Subcutaneous abdominal adipose tissue (tissue), 5 donors: ENCODE measurements around the gene ZNF100.
A peak's percentile ranks its signal among the peaks of the same experiment; 100 is the strongest.
"Not testable (repeated sequence)": the region's sequence is repeated elsewhere in the genome, so short reads cannot be mapped to it uniquely, and the experiment has no call there.

Source experiments
- H3K27ac ChIP-seq: one replicate; pipeline ENCODE4 v1.7.0; 2013; ENCODE audit warnings: low read depth, mild to moderate bottlenecking, inconsistent platforms, low read length, moderate library complexity
- H3K27me3 ChIP-seq, 5 donors: one replicate each; pipeline ENCODE4 v1.7.0; 2013; ENCODE audit warnings: low read length in 5 of 5, inconsistent platforms in 1 of 5; ENCODE audit not compliant: control insufficient read depth in 5 of 5, insufficient read depth in 4 of 5
- H3K36me3 ChIP-seq, 5 donors: one replicate each; pipeline ENCODE4 v1.7.0; 2013; ENCODE audit warnings: low read length in 5 of 5; ENCODE audit not compliant: control insufficient read depth in 5 of 5, insufficient read depth in 5 of 5
- H3K4me1 ChIP-seq, 5 donors: one replicate each; pipeline ENCODE4 v1.7.0; 2013; ENCODE audit warnings: low read length in 5 of 5, mild to moderate bottlenecking in 3 of 5, moderate library complexity in 1 of 5; ENCODE audit not compliant: control insufficient read depth in 5 of 5, insufficient read depth in 5 of 5
- H3K4me3 ChIP-seq, 5 donors: one replicate each; pipeline ENCODE4 v1.7.0; 2013; ENCODE audit warnings: low read length in 5 of 5, low read depth in 1 of 5
- H3K9ac ChIP-seq, 5 donors: one replicate each; pipeline ENCODE4 v1.7.0; 2013; ENCODE audit warnings: low read length in 5 of 5, mild to moderate bottlenecking in 4 of 5, moderate library complexity in 3 of 5
- H3K9me3 ChIP-seq, 5 donors: one replicate each; pipeline ENCODE4 v1.7.0; 2013; ENCODE audit warnings: low read length in 5 of 5; ENCODE audit not compliant: control insufficient read depth in 5 of 5
- donor health status: healthy.
- donor health status: healthy.
- donor health status: healthy.
- donor health status: healthy.
- donor health status: healthy.

The ZNF100 gene

DNA sequence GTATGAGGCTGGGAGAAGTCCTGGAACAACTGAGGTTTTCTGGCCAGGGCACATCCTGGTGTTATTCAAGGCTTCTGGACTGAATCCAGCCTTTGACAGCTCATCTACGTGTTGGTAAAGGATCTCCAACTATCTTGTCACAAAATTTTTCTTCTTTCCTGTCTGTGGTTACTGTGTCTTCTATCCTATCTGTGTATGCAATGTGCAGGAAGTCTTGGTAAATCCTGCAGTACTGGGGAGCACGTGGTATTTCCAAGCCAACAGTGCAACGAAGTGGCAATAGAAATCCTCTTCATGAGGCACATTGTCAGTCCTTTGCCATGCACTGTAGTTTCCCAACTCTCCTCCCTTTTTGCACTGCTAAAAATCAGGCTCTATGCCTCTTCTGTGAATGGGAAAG is 86.7 kb downstream of the ZNF100 start:
- no peak overlapping the region for H3K27ac ChIP-seq
- no peaks in the 10 kb centered on the region for H3K9me3 ChIP-seq
- peaks cover 0 to 7% (median 0%) of the 10 kb centered on the region in 5 donors for H3K4me1 ChIP-seq
- H3K27me3 ChIP-seq, result peaks cover 0 to 5% (median 0%) of the 10 kb centered on the region in 5 donors
- no peak overlapping the region for H3K4me3 ChIP-seq
- no peak overlapping the region for H3K9ac ChIP-seq
- no peaks in the 10 kb centered on the region for H3K36me3 ChIP-seq

DNA sequence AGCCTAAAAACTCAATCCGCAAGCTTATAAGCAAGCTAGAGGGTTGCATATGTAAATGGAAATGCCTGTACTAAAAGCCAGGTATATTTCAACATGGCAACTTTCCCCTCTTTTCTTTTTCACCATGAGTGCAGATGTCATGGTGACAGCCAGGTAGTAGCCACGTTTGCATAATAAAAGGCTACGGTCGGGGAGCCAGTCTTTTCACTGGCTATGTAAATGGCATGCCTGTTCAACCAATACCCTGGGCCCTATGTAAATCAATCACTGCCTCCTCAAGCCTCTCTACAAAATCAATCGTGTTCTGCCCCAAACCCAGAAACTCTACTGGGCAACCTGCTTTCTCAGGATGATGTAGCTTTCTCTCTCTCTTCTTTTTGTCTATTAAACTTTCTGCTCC is 87.4 kb downstream of the ZNF100 start:
- H3K9ac ChIP-seq, result no peak overlapping the region
- peaks cover 0 to 5% (median 0%) of the 10 kb centered on the region in 5 donors for H3K27me3 ChIP-seq
- H3K36me3 ChIP-seq, result no peaks in the 10 kb centered on the region
- no peak overlapping the region for H3K27ac ChIP-seq
- no peak overlapping the region for H3K4me3 ChIP-seq
- H3K9me3 ChIP-seq, result no peaks in the 10 kb centered on the region
- peaks cover 0 to 7% (median 0%) of the 10 kb centered on the region in 5 donors for H3K4me1 ChIP-seq

- Histone ChIP-seq H3K9ac (no peak overlapping the region), H3K4me3 (peak overlapping the region in 3 of 5 donors; percentile 13 to 59 (median 55)), H3K27ac (no peak overlapping the region), H3K27me3 (peaks cover 0 to 5% (median 0%) of the 10 kb centered on the region in 5 donors), H3K4me1 (peaks cover 0 to 10% (median 2%) of the 10 kb centered on the region in 5 donors), H3K36me3 (no peaks in the 10 kb centered on the region), H3K9me3 (no peaks in the 10 kb centered on the region)
These were observed 89.5 kb downstream of the ZNF100 start for GRCh38 chr19:21677696-21678418.

DNA sequence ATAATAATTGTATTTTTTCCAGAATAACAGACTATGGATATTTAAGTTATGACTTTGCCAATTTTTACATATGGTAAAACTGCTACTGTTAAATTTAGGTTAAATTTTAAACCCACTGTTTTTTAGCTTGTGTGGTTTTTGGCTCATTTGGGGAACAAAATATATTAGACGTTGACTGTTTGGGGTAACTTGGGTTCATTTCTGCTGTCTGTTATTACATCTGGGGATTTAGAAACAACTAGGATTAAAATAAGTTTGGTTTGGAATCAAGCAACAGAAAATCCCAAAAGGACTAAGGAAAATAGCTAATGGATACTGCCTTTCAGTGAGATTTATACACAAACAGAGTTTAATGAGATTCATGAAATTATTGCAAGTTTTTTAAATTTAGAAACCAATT is 92.9 kb downstream of the ZNF100 start:
- peaks cover 0 to 5% (median 0%) of the 10 kb centered on the region in 5 donors for H3K27me3 ChIP-seq
- H3K9ac ChIP-seq, result no peak overlapping the region
- peaks cover 0 to 10% (median 2%) of the 10 kb centered on the region in 5 donors for H3K4me1 ChIP-seq
- no peak overlapping the region for H3K4me3 ChIP-seq
- no peaks in the 10 kb centered on the region for H3K36me3 ChIP-seq
- no peaks in the 10 kb centered on the region for H3K9me3 ChIP-seq
- H3K27ac ChIP-seq, result no peak overlapping the region

DNA sequence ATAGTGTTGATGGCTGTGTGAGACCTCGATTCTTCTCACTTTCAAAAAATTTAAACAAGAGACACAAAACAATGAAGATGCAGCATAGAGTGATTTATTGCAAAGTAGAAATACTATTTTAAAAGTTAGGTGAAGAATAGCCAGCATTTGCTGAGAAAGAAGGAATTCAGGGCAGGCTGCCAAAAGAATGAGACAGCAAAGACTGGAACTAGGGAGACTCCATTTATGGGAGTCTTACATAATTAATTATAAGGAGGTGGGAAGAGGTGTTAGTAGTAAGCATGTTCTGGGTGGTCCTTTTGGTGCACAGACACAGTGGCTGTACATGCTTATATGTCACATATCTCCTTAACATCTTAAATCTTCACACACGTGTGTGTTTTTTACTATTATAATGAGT is 93.9 kb downstream of the ZNF100 start:
- H3K27ac ChIP-seq, H3K36me3 ChIP-seq, H3K9ac ChIP-seq, H3K27me3 ChIP-seq, H3K4me3 ChIP-seq, H3K9me3 ChIP-seq: not testable (repeated sequence)
- peaks cover 0 to 10% (median 2%) of the 10 kb centered on the region in 5 donors for H3K4me1 ChIP-seq
